Endothelial cell of umbilical vein (primary cell): ENCODE results near the gene TPRKB. TPM values are rescaled to one million over a fixed set of nuclear protein-coding genes. Genes with fewer than 3 reads are reported as not detected.

ENCODE experiments used
- BruUV-seq: library from RNA; stranded (reverse); fragments of 400-500 nt; replicated peaks from 2 replicates; lab custom pipeline; 2021; lab: Mats Ljungman, UMichigan
- CTCF ChIA-PET: fragments of 300-600, 350-600 bp; sonication (Branson Sonifier 250); formaldehyde crosslinking; loops from one replicate; lab custom pipeline; 2021; ENCODE audit warnings: antibody characterized with exemption, inconsistent platforms; lab: Charles Lee
- POLR2A ChIA-PET: fragments of 300-600, 350-600 bp; sonication (Branson Sonifier 250); formaldehyde crosslinking; loops from one replicate; lab custom pipeline; 2021; ENCODE audit warnings: antibody characterized with exemption, inconsistent platforms; lab: Charles Lee
- DNase-seq: peaks from one replicate; pipeline ENCODE4 v3.0.0-alpha.2; 2011; ENCODE audit warnings: low read depth, low spot score
- FAIRE-seq: peaks from 2 replicates; lab custom pipeline; 2011; peaks lifted over from hg19 to GRCh38; lab: Jason Lieb, UNC
- H2AFZ ChIP-seq: 2 replicates; pipeline ENCODE4 v1.6.0; 2012; ENCODE audit warnings: low read depth, low read length, control low read depth, inconsistent platforms
- H3K27ac ChIP-seq: 2 replicates; pipeline ENCODE4 v1.5.1; 2011; ENCODE audit warnings: low read depth, mild to moderate bottlenecking, control low read depth, low read length, moderate library complexity; ENCODE audit not compliant: insufficient read depth
- H3K27me3 ChIP-seq, 2 experiments: 2 replicates each; pipeline versions ENCODE4 v1.6.0 to v1.6.1; 2011; ENCODE audit warnings: low read length in 2 of 2, mixed read lengths in 1 of 2; ENCODE audit not compliant: control insufficient read depth in 2 of 2, insufficient read depth in 2 of 2
- H3K36me3 ChIP-seq, 2 experiments: 2 replicates in 1 of 2; 3 replicates in 1 of 2; pipeline ENCODE4 v1.5.1; 2011; ENCODE audit warnings: low read length in 2 of 2, mild to moderate bottlenecking in 1 of 2, moderate library complexity in 1 of 2; ENCODE audit not compliant: control insufficient read depth in 2 of 2, insufficient read depth in 2 of 2; ENCODE audit errors: extremely low read depth in 1 of 2
- H3K4me1 ChIP-seq: 3 replicates; pipeline ENCODE4 v1.5.1; 2011; ENCODE audit warnings: mild to moderate bottlenecking, low read length; ENCODE audit not compliant: control insufficient read depth, insufficient read depth; ENCODE audit errors: extremely low read depth
- H3K4me2 ChIP-seq: 2 replicates; pipeline ENCODE4 v1.6.1; 2011; ENCODE audit warnings: low read length, control low read depth, mixed read lengths; ENCODE audit not compliant: insufficient read depth
- H3K4me3 ChIP-seq, 3 experiments: fragments of 200-600 bp in 1 of 3; sonication (generic), shearing (Covaris generic) in 1 of 3; replicated peaks in 1 of 3; 2 replicates each; pipeline ENCODE4 v1.5.1; 2011 to 2016; ENCODE audit warnings: control low read depth in 3 of 3, low read length in 3 of 3, mild to moderate bottlenecking in 2 of 3, inconsistent platforms in 1 of 3, low read depth in 1 of 3, moderate library complexity in 1 of 3; ENCODE audit not compliant: insufficient read depth in 1 of 3
- H3K79me2 ChIP-seq: 2 replicates; pipeline ENCODE4 v1.6.0; 2012; ENCODE audit warnings: low read length, inconsistent platforms; ENCODE audit not compliant: control insufficient read depth, insufficient read depth
- H3K9ac ChIP-seq: replicated peaks from 2 replicates; pipeline ENCODE3; 2011; ENCODE audit warnings: low read length, control low read depth; ENCODE audit not compliant: insufficient read depth; ENCODE audit errors: extremely low read depth
- H3K9me1 ChIP-seq: replicated peaks from 3 replicates; pipeline ENCODE4 v1.6.0; 2011; ENCODE audit warnings: mild to moderate bottlenecking, low read length; ENCODE audit not compliant: control insufficient read depth, insufficient read depth; ENCODE audit errors: extremely low read depth
- H3K9me3 ChIP-seq: replicated peaks from 2 replicates; pipeline ENCODE4 v1.5.1; 2012; ENCODE audit warnings: low read length, inconsistent platforms; ENCODE audit not compliant: control insufficient read depth, insufficient read depth
- H4K20me1 ChIP-seq: replicated peaks from 2 replicates; pipeline ENCODE3; 2011; ENCODE audit warnings: mild to moderate bottlenecking, low read length; ENCODE audit not compliant: control insufficient read depth, insufficient read depth; ENCODE audit errors: extremely low read depth
- CTCF ChIP-seq, 2 donors: IDR thresholded peaks; 1 replicate in 1 of 2; 2 replicates in 1 of 2; pipeline ENCODE4 v1.5.1; 2011; ENCODE audit warnings: low read length in 2 of 2, mild to moderate bottlenecking in 2 of 2, moderate library complexity in 2 of 2, control low read depth in 1 of 2, inconsistent platforms in 1 of 2, low read depth in 1 of 2; ENCODE audit not compliant: insufficient read depth in 1 of 2; ENCODE audit errors: extremely low read depth in 1 of 2
- EZH2 ChIP-seq: IDR thresholded peaks from 2 replicates; pipeline ENCODE4 v1.6.1; 2012; ENCODE audit warnings: borderline replicate concordance, low read depth, mild to moderate bottlenecking, moderate library complexity, low read length, inconsistent platforms; ENCODE audit not compliant: severe bottlenecking
- FOS ChIP-seq: IDR thresholded peaks from 2 replicates; pipeline ENCODE4 v1.6.1; 2011; ENCODE audit warnings: mild to moderate bottlenecking, low read length, moderate library complexity, borderline replicate concordance; ENCODE audit not compliant: insufficient read depth
- GATA2 ChIP-seq: IDR thresholded peaks from 2 replicates; pipeline ENCODE4 v1.7.0; 2011; ENCODE audit warnings: low read depth, mild to moderate bottlenecking, moderate library complexity, mixed read lengths, low read length; ENCODE audit not compliant: insufficient read length, insufficient read depth
- JUN ChIP-seq: IDR thresholded peaks from 2 replicates; pipeline ENCODE4 v1.6.1; 2011; ENCODE audit warnings: borderline replicate concordance, low read depth; ENCODE audit not compliant: insufficient read length, insufficient read depth
- MYC ChIP-seq: IDR thresholded peaks from one replicate; pipeline ENCODE4 v1.6.1; 2011; ENCODE audit warnings: mild to moderate bottlenecking, low read depth, low read length
- POLR2A ChIP-seq: IDR thresholded peaks from 2 replicates; pipeline ENCODE4 v1.6.1; 2012; ENCODE audit warnings: low read depth, mild to moderate bottlenecking, control low read depth, low read length
- POLR2AphosphoS5 ChIP-seq: IDR thresholded peaks from 2 replicates; pipeline ENCODE4 v1.6.1; 2012; ENCODE audit warnings: low read depth, mild to moderate bottlenecking, control low read depth, low read length, moderate library complexity; ENCODE audit not compliant: insufficient read depth
- dilution Hi-C: fragments of 300-500 bp; cut with MboI; formaldehyde crosslinking; loops from one replicate; pipeline ENCODE4 v1.15.0; 2019; ENCODE audit warnings: low sequenced_read_pairs; ENCODE audit not compliant: extremely low pct_ligation_motif_present
- intact Hi-C: fragments of 100-400 bp; cut with micrococcal nuclease; formaldehyde crosslinking; loops from one replicate; pipeline ENCODE4 v1.10.0; 2022
- polyA plus RNA-seq, 4 experiments: library from polyadenylated mRNA; depleted of rRNA in 3 of 4; stranded (reverse) in 3 of 4; unstranded in 1 of 4; fragments of >200 nt; gene quantifications; 2 replicates each; pipeline versions ENCODE4 v1.2.1 to v1.2.3, GENCODE V29; 2011 to 2012; ENCODE audit warnings: missing spikeins in 1 of 4
- total RNA-seq: library from RNA; stranded (reverse); gene quantifications from 2 replicates; pipeline ENCODE4 v1.2.3, GENCODE V29; 2021
- TF ChIP-seq, protein P1 (sequence below): IDR thresholded peaks from 2 replicates; pipeline ENCODE4 v1.6.1; 2011; ENCODE audit not compliant: insufficient read depth, insufficient read length

The TPRKB gene
- total and polyA plus RNA-seq, 2 donors (not counting 3 experiments of a cell fraction or from before 2014, with no cell fraction given) = 27.1 to 36.1 TPM

DNA sequence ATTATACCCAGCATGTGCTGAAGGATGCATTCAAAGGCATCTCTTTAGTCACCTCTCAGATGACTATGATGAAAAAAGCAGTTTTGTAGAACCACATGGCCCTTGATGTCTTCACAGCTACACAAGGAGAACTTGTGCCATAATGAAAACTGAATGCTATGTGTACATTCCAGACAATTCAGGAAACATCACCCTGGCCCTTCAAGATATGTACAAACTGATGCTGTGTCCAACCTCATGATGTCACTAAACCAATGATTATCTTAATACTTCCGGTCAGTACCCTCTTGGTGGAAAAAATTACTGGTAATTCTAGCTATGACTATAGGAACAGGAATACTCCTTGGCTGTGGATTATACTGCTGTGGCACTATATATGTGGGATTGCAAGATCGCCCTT is 22.8 kb upstream of the TPRKB start:
- ChIA-PET POLR2A (no interaction called here), CTCF (interaction anchor here (1.2 to 1.4 kb wide), 2 partner anchors 11 to 80 kb away, joined by 4 read pairs; no protein-coding TSS in a partner anchor)
- dilution Hi-C loops = no loop called here
- Histone ChIP-seq H3K9me3 (no peaks in the 10 kb centered on the region), H3K79me2 (no peaks in the 10 kb centered on the region), H3K4me2 (no peak overlapping the region), H3K36me3 (peaks cover under 1 to 9% of the 10 kb centered on the region in 2 experiments), H2AFZ (no peak overlapping the region), H3K9ac (no peak overlapping the region), H3K4me3 (no peak overlapping the region), H4K20me1 (no peaks in the 10 kb centered on the region), H3K9me1 (no peaks in the 10 kb centered on the region), H3K4me1 (peaks cover 17% of the 10 kb centered on the region), H3K27me3 (no peaks in the 10 kb centered on the region), H3K27ac (peak overlapping the region; percentile 5)
- no TSS peak for BruUV-seq
- FAIRE-seq = no peak
- no peak for DNase-seq
- intact Hi-C loops = loop anchor here (1.0 kb wide), 1 partner anchor 23 kb away; the partner anchor contains the start of gene TPRKB
- TF ChIP-seq MYC (no peak), GATA2 (no peak), FOS (no peak), POLR2A (no peak), EZH2 (no peak), JUN (no peak), CTCF (IDR thresholded peaks at IDR 0.05; ENCODE audit: extremely low read depth in 1 of 2, insufficient read depth in 1 of 2, low read depth in 1 of 2, low read length in 2 of 2) (no peak), POLR2AphosphoS5 (no peak)
- TF ChIP-seq, protein P1, sequence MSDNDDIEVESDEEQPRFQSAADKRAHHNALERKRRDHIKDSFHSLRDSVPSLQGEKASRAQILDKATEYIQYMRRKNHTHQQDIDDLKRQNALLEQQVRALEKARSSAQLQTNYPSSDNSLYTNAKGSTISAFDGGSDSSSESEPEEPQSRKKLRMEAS = no peak
